Stimulated activated naive CD8-positive, alpha-beta T cell treated with anti-CD3 and anti-CD28 coated beads, Interleukin-15, Interleukin-2, amounts not matched to agents 100 U/mL and 50 U/mL, for 24 hours (primary cell): Measurements from ENCODE around the gene FRMPD2.
"Not testable (repeated sequence)": the region's sequence is repeated elsewhere in the genome, so short reads cannot be mapped to it uniquely, and the experiment has no call there.

Source experiments
- ATAC-seq: fragments of 150-1000 bp; cut with Tn5 transposase; one replicate; pipeline ENCODE4 v1.10.0; 2021
- DNase-seq: peaks from one replicate; pipeline ENCODE4 v3.0.0; 2021

FRMPD2 gene

GRCh38 chr10:48199580-48200377 lies 74.7 kb downstream of the FRMPD2 start:
- DNase-seq (no peak), ATAC-seq (no peak)

DNA sequence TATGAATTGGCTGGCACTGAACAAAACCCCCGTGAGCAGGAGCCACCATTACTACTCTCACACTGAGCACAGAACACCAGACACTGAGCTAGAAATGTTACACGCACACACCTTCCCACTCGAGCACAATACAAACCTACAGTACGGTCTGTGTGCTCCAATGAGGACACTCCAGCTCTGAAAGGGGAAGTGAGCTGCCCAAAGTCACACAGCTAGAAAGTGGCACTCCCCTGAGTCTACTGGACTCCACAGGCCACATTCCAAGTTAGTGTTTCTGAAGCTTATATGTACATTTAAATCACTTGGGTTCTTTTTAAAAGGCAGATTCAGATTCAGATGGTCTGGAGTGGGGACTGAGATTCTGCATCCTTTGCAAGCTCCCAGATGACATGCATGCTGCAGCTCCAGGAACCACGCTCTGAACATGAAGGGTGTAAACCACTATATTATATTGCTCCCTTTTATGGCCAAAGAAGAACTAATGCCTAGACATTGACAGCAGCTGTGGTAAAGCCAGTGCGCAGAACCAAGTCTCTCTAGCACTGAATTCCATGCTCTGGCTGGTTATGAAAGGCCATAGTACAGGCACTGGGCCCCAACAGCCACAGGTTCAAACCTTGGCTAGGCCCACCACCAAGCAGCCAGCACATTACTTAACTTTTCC lies 77.1 kb downstream of the FRMPD2 start:
- DNase-seq: no peak
- ATAC-seq: no peak

DNA sequence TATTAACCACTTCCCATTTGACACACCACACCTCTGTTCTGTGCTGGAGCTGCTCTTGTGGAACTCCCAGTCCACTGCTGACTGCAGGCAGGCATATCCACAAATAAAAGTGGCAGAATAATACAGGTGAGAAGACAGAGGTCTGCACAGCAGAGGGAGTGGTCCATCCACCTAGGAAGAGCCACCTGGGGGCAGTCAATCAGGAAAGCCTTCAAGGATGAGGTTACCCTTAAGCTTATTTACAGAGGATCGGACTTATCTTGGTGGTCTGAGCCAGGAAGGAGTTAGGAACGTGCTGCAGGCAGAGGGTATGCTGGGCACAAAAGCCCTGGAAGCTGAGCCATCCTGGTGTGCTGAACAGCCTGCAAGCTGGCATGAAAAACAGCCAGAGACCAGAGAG lies 78.7 kb downstream of the FRMPD2 start:
- ATAC-seq (no peak), DNase-seq (no peak)

DNA sequence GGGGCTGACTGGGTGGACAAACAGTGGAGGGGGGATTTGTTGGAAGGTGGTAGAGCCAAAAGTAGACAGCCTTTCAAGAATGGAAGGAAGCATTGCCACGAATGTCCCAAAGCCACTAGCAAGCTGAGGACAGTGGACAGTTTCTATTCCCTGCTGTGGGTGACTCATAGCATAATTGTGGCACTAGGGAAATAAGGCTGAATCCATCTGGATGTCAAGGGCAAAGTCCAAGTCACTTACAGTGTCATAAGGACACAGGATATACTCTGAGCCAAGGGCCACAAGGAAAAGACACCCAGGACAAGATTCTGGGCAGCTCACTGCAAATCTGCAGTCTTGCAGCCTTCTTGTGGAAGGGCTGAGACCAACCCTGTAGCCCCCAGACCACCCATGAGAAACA lies 79.7 kb downstream of the FRMPD2 start:
- DNase-seq (no peak), ATAC-seq (no peak)

DNA sequence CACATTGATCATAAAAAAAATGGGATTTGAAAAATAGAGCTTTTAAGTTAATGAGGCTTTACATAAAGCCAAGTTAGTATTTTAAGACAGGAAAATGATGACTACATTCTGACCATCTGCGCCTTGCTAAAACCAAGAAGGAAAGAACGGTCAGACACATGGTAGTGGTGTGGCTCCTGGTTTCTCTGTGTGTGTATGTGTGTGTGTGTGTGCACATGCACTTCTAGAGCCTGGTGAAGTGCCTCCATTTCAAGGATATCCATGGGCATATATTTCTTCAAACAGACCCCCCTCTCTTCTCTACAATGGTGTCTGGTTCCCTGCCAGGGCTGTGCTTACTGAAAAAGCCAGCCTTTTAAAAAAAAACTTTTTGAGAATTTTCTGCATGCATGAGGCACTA lies 80.9 kb downstream of the FRMPD2 start:
- no peak for ATAC-seq
- DNase-seq: no peak

- DNase-seq (no peak), ATAC-seq (no peak)
Measured at GRCh38 chr10:48192881-48193450, 81.5 kb downstream of the FRMPD2 start.

GRCh38 chr10:48187713-48188485 lies 86.6 kb downstream of the FRMPD2 start:
- ATAC-seq: no peak
- no peak for DNase-seq

- DNase-seq: no peak
- no peak for ATAC-seq
Measured at GRCh38 chr10:48187126-48187525, 87.4 kb downstream of the FRMPD2 start.

GRCh38 chr10:48186264-48186804 lies 88.2 kb downstream of the FRMPD2 start:
- ATAC-seq, DNase-seq: not testable (repeated sequence)

- DNase-seq: no peak
- no peak for ATAC-seq
Measured at GRCh38 chr10:48184224-48184623, 90.3 kb downstream of the FRMPD2 start.

- ATAC-seq, DNase-seq: not testable (repeated sequence)
Measured at GRCh38 chr10:48172715-48173114, 101.8 kb downstream of the FRMPD2 start.

DNA sequence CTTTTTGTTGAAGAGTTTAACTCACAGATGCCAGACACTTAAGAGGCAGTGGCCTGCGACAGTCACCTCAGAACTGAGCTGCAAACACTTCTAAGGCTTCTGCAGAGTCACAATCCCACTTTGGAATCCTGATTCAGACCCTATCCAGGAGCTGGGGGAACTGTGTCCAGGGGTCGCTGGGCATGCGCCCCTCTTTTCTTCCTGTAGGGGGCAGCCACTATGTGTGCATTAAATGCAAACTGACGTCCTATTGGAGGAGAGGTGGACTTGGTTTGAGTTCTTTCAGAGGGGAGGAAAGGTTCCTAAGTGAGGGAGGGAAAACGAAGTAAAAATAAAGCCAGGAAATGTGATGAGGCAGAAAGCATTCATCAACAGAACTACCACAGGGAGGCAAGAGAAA lies 113.8 kb downstream of the FRMPD2 start:
- ATAC-seq: not testable (repeated sequence)
- DNase-seq: peak; percentile 15

DNA sequence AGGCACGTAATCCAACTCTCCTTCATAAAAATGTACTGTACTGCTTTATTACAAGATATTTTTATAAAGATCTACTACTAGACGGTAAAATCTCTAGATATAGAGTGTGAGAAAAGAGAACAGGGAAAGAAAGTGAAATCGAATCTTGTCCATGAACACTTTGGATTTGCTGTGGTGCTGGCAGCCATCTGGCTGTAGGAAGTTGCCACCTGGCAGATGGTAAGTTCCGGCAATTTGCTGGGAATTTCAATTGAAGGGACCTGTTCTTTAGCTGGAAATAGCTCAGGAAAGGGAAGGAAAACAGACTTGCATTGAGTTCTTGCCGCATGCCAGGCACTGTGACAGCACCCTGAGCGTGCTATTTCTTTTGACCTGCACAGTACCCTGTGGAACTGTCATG lies 114.3 kb downstream of the FRMPD2 start:
- not testable (repeated sequence) for ATAC-seq

GRCh38 chr10:48154211-48155140 lies 120.0 kb downstream of the FRMPD2 start:
- not testable (repeated sequence) for ATAC-seq

More for the DNA sequence above, 114.3 kb downstream of the FRMPD2 start:
- DNase-seq: not testable (repeated sequence)

GRCh38 chr10:48147643-48148042 lies 126.9 kb downstream of the FRMPD2 start:
- DNase-seq: not testable (repeated sequence)
- ATAC-seq: peak; percentile 14

More at GRCh38 chr10:48154211-48155140, 120.0 kb downstream of the FRMPD2 start:
- not testable (repeated sequence) for DNase-seq

- DNase-seq: not testable (repeated sequence)
- peak; percentile 16 for ATAC-seq
Measured at GRCh38 chr10:48143721-48144642, 130.5 kb downstream of the FRMPD2 start.

DNA sequence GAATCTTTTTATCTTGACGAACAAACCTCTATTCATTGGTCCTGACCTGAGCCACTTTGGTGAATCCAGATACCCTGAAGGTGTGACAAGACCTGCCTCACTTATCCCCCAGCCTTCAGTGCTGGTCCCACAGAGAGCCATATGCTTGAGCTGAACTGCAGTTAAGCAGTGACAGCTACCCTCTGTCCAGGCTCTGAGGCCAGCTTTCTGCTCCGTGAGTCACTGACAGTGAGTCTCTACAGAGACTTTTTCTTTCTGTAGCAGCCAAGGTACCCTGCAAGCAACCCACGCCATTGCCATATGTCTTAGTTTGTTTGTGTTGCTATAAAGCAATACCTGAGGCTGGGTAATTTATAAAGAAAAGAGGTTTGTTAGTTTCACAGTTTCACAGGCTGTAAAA lies 133.5 kb downstream of the FRMPD2 start:
- ATAC-seq, DNase-seq: not testable (repeated sequence)

GRCh38 chr10:48139953-48140850 lies 134.3 kb downstream of the FRMPD2 start:
- ATAC-seq, DNase-seq: not testable (repeated sequence)

- not testable (repeated sequence) for ATAC-seq, DNase-seq
Measured at GRCh38 chr10:48128954-48129353, 145.5 kb downstream of the FRMPD2 start.
